ENCODE data around the gene CIDEC.

DNA sequence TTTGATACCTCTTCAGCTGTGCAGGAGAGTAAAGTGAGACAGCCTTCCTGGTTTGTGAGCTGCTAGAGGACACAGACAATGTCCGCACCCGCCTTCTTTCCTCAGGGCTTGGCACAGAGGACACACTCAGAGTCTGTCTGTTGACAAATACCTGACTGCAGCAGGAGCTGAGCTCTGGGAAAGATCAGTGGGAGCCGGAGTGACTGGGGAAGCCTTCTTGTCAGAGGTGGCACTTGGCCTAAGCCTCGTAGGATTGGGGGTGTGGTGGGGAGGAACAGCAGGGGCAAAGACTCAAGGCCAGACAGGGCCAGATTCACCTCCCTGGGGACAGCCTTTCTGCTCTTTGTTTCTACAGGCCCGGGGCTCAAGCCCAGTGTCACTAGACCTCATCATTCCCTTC is 33.5 kb upstream of the CIDEC start:
- no peak for TF ChIP-seq EZH2 (IDR thresholded peaks at IDR 0.05; ENCODE audit: low read depth)
- TF ChIP-seq, protein P1, sequence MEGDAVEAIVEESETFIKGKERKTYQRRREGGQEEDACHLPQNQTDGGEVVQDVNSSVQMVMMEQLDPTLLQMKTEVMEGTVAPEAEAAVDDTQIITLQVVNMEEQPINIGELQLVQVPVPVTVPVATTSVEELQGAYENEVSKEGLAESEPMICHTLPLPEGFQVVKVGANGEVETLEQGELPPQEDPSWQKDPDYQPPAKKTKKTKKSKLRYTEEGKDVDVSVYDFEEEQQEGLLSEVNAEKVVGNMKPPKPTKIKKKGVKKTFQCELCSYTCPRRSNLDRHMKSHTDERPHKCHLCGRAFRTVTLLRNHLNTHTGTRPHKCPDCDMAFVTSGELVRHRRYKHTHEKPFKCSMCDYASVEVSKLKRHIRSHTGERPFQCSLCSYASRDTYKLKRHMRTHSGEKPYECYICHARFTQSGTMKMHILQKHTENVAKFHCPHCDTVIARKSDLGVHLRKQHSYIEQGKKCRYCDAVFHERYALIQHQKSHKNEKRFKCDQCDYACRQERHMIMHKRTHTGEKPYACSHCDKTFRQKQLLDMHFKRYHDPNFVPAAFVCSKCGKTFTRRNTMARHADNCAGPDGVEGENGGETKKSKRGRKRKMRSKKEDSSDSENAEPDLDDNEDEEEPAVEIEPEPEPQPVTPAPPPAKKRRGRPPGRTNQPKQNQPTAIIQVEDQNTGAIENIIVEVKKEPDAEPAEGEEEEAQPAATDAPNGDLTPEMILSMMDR (conservative IDR thresholded peaks at IDR 0.05), result no peak

Measured in PC-9 (cell line).